ENCODE results near the gene ASAP2.

ASAP2 gene

GRCh38 chr2:9428965-9429577 is 222.5 kb downstream of the ASAP2 start:
- DNase-seq (ENCODE audit: low read depth in 3 of 3) = no peak

- no peak for DNase-seq (ENCODE audit: low read depth in 3 of 3)
Measured at GRCh38 chr2:9430316-9431293, 224.0 kb downstream of the ASAP2 start.

- no peak for DNase-seq (ENCODE audit: low read depth in 3 of 3)
Measured at GRCh38 chr2:9434489-9434888, 227.9 kb downstream of the ASAP2 start.

- no peak for DNase-seq (ENCODE audit: low read depth in 3 of 3)
Measured at GRCh38 chr2:9439536-9439935, 232.9 kb downstream of the ASAP2 start.

GRCh38 chr2:9440058-9440727 is 233.6 kb downstream of the ASAP2 start:
- DNase-seq (ENCODE audit: low read depth in 3 of 3) = no peak

- no peak for DNase-seq (ENCODE audit: low read depth in 3 of 3)
Measured at GRCh38 chr2:9441556-9441955, 234.9 kb downstream of the ASAP2 start.

- no peak for DNase-seq (ENCODE audit: low read depth in 3 of 3)
Measured at GRCh38 chr2:9443526-9443925, 236.9 kb downstream of the ASAP2 start.

GRCh38 chr2:9445089-9445488 is 238.5 kb downstream of the ASAP2 start:
- DNase-seq (ENCODE audit: low read depth in 3 of 3) = no peak

- DNase-seq (ENCODE audit: low read depth in 3 of 3) = no peak
Measured at GRCh38 chr2:9451231-9451630, 244.6 kb downstream of the ASAP2 start.
